HCT116 (cell line): ENCODE data around the gene DHH. TPM values are rescaled to one million over a fixed set of nuclear protein-coding genes. Genes with fewer than 3 reads are reported as not detected.

Source experiments
- ATAC-seq: fragments of 200-7000 bp; cut with Tn5 transposase; 2 replicates; pipeline ENCODE4 v1.9.1; 2020; ENCODE audit warnings: mild to moderate bottlenecking, moderate library complexity
- BruUV-seq: library from RNA; stranded (reverse); fragments of 400-500 nt; replicated peaks from 2 replicates; lab custom pipeline; 2021; lab: Mats Ljungman, UMichigan
- CTCF ChIA-PET: fragments of 300-600 bp; sonication (Branson Sonifier 250); formaldehyde crosslinking; loops from one replicate; lab custom pipeline; 2021; ENCODE audit warnings: antibody characterized with exemption; lab: Charles Lee
- POLR2A ChIA-PET: fragments of 300-600, 350-600 bp; sonication (Branson Sonifier 250); formaldehyde crosslinking; loops from one replicate; lab custom pipeline; 2021; ENCODE audit warnings: antibody characterized with exemption; lab: Charles Lee
- RAD21 ChIA-PET, 2 experiments: fragments of 300-600 bp; sonication (Branson Sonifier 250); formaldehyde crosslinking; loops; one replicate each; lab custom pipeline; 2023; ENCODE audit warnings: low total read pairs in 2 of 2; ENCODE audit not compliant: uncharacterized antibody in 2 of 2, unreplicated experiment in 2 of 2, low non-redundant PET in 1 of 2; lab: Charles Lee
- DNase-seq: peaks from one replicate; pipeline ENCODE4 v3.0.0-alpha.2; 2010; ENCODE audit warnings: low read depth, low spot score
- H2AFZ ChIP-seq: fragments of 200-600 bp; shearing (Covaris generic), sonication (generic); 2 replicates; pipeline ENCODE4 v1.6.1; 2017; ENCODE audit warnings: low read depth, mixed run types, mixed read lengths, antibody characterized with exemption, low read length; ENCODE audit not compliant: poor library complexity, severe bottlenecking
- H3K27ac ChIP-seq: 2 replicates; pipeline ENCODE4 v1.5.1; 2012; ENCODE audit warnings: low read depth, low read length
- H3K27me3 ChIP-seq: fragments of 200-600 bp; sonication (generic); 2 replicates; pipeline ENCODE4 v1.6.1; 2016; ENCODE audit warnings: mixed run types, low read length, mixed read lengths; ENCODE audit not compliant: insufficient read depth
- H3K36me3 ChIP-seq, 2 experiments: fragments of 200-500 bp in 1 of 2; fragments of 200-600 bp in 1 of 2; sonication (Bioruptor generic) in 1 of 2; sonication (generic) in 1 of 2; 2 replicates each; pipeline versions ENCODE4 v1.5.1 to v1.6.1; 2014 to 2016; ENCODE audit warnings: low read length in 2 of 2, inconsistent platforms in 1 of 2, mixed read lengths in 1 of 2, mixed run types in 1 of 2; ENCODE audit not compliant: insufficient read depth in 2 of 2, control insufficient read depth in 1 of 2
- H3K4me1 ChIP-seq, 2 experiments: fragments of 200-600 bp in 1 of 2; sonication (generic) in 1 of 2; 2 replicates each; pipeline versions ENCODE4 v1.5.1 to v1.6.1; 2012 to 2017; ENCODE audit warnings: low read length in 2 of 2, inconsistent platforms in 1 of 2, mild to moderate bottlenecking in 1 of 2, mixed read lengths in 1 of 2, mixed run types in 1 of 2, moderate library complexity in 1 of 2; ENCODE audit not compliant: insufficient read depth in 2 of 2, control insufficient read depth in 1 of 2
- H3K4me2 ChIP-seq: fragments of 200-600 bp; sonication (generic); 2 replicates; pipeline ENCODE4 v1.6.1; 2017; ENCODE audit warnings: mixed run types, low read length, mixed read lengths
- H3K4me3 ChIP-seq, 2 experiments: fragments of 200-600 bp in 1 of 2; sonication (generic) in 1 of 2; replicated peaks in 1 of 2; 2 replicates each; pipeline ENCODE4 v1.5.1; 2011 to 2016; ENCODE audit warnings: low read length in 2 of 2, control low read depth in 1 of 2, low read depth in 1 of 2, mild to moderate bottlenecking in 1 of 2, mixed read lengths in 1 of 2, mixed run types in 1 of 2
- H3K79me2 ChIP-seq: fragments of 200-600 bp; sonication (generic); 2 replicates; pipeline ENCODE4 v1.6.1; 2017; ENCODE audit warnings: mild to moderate bottlenecking, mixed run types, low read length, moderate library complexity, mixed read lengths; ENCODE audit not compliant: insufficient read depth
- H3K9ac ChIP-seq: fragments of 200-600 bp; sonication (generic); 2 replicates; pipeline ENCODE4 v1.6.1; 2016; ENCODE audit warnings: low read length, mixed read lengths
- H3K9me2 ChIP-seq: fragments of 200-600 bp; sonication (generic), shearing (Covaris generic); 2 replicates; pipeline ENCODE4 v1.6.1; 2017; ENCODE audit warnings: mixed run types, mild to moderate bottlenecking, moderate library complexity; ENCODE audit not compliant: insufficient read depth
- H3K9me3 ChIP-seq, 2 experiments: fragments of 200-500 bp in 1 of 2; fragments of 200-600 bp in 1 of 2; sonication (Bioruptor generic) in 1 of 2; sonication (generic) in 1 of 2; 2 replicates each; pipeline ENCODE4 v1.6.1; 2014 to 2017; ENCODE audit warnings: low read length in 2 of 2, mixed read lengths in 2 of 2, inconsistent platforms in 1 of 2, low read depth in 1 of 2, mild to moderate bottlenecking in 1 of 2, mixed run types in 1 of 2, moderate library complexity in 1 of 2; ENCODE audit not compliant: control insufficient read depth in 1 of 2, insufficient read depth in 1 of 2
- H4K20me1 ChIP-seq: fragments of 200-600 bp; sonication (generic), shearing (Covaris generic); 2 replicates; pipeline ENCODE4 v1.6.1; 2017; ENCODE audit warnings: mixed run types, mild to moderate bottlenecking, moderate library complexity; ENCODE audit not compliant: insufficient read depth
- CBX3 ChIP-seq: IDR thresholded peaks from 2 replicates; pipeline ENCODE4 v1.6.1; 2012; ENCODE audit warnings: low read depth
- CEBPB ChIP-seq: IDR thresholded peaks from 2 replicates; pipeline ENCODE4 v1.6.1; 2012; ENCODE audit warnings: low read depth
- EGR1 ChIP-seq: IDR thresholded peaks from 2 replicates; pipeline ENCODE4 v1.6.1; 2012; ENCODE audit warnings: low read depth
- EZH2 ChIP-seq: fragments of 200-600 bp; sonication (generic); IDR thresholded peaks from 2 replicates; pipeline ENCODE4 v1.6.1; 2017; ENCODE audit warnings: antibody characterized with exemption, mixed run types
- EZH2phosphoT487 ChIP-seq: fragments of 200-600 bp; IDR thresholded peaks from 2 replicates; pipeline ENCODE4 v1.6.1; 2018; ENCODE audit warnings: antibody characterized with exemption, borderline replicate concordance
- JUND ChIP-seq: IDR thresholded peaks from 2 replicates; pipeline ENCODE4 v1.6.1; 2012
- POLR2A ChIP-seq: IDR thresholded peaks from 2 replicates; pipeline ENCODE4 v1.7.0; 2011; ENCODE audit warnings: borderline replicate concordance; ENCODE audit not compliant: insufficient read depth, insufficient read length; ENCODE audit errors: extremely low read depth
- POLR2AphosphoS5 ChIP-seq: IDR thresholded peaks from 2 replicates; pipeline ENCODE4 v1.6.1; 2011; ENCODE audit warnings: mild to moderate bottlenecking, low read depth, low read length, moderate library complexity
- RAD21 ChIP-seq: IDR thresholded peaks from 2 replicates; pipeline ENCODE4 v1.6.1; 2012; ENCODE audit warnings: low read depth, mild to moderate bottlenecking
- SIN3A ChIP-seq: IDR thresholded peaks from 2 replicates; pipeline ENCODE4 v1.6.1; 2012; ENCODE audit warnings: low read depth
- ZNF274 ChIP-seq: fragments of 200-500 bp; sonication (Bioruptor generic); IDR thresholded peaks from 2 replicates; pipeline ENCODE4 v1.6.1; 2014; ENCODE audit warnings: mild to moderate bottlenecking, low read depth, low read length, inconsistent platforms
- intact Hi-C: fragments of 100-400 bp; cut with micrococcal nuclease; formaldehyde crosslinking; loops from 2 replicates; pipeline ENCODE4 v1.10.0; 2022
- total RNA-seq: library from RNA; stranded (reverse); gene quantifications from one replicate; pipeline ENCODE4 v1.2.1, GENCODE V29; 2021; ENCODE audit not compliant: unreplicated experiment
- TF ChIP-seq, protein P1 (sequence below): IDR thresholded peaks from 2 replicates; pipeline ENCODE4 v1.6.1; 2011; ENCODE audit warnings: mild to moderate bottlenecking, low read length, moderate library complexity; ENCODE audit not compliant: insufficient replicate concordance; ENCODE audit errors: extremely low read depth
- TF ChIP-seq, protein P2 (sequence below): IDR thresholded peaks from 2 replicates; pipeline ENCODE4 v1.6.1; 2012
- TF ChIP-seq, protein P3 (sequence below), 3 experiments: fragments of 200-600 bp in 1 of 3; sonication (generic) in 1 of 3; IDR thresholded peaks in 2 of 3; conservative IDR thresholded peaks in 1 of 3; 2 replicates each; pipeline ENCODE4 v1.5.1; 2012 to 2017; ENCODE audit warnings: low read depth in 2 of 3, low read length in 2 of 3, antibody characterized with exemption in 1 of 3, borderline replicate concordance in 1 of 3, control low read depth in 1 of 3, mild to moderate bottlenecking in 1 of 3, mixed read lengths in 1 of 3, mixed run types in 1 of 3, moderate library complexity in 1 of 3; ENCODE audit not compliant: insufficient read depth in 1 of 3
- TF ChIP-seq, protein P4 (sequence below): IDR thresholded peaks from 2 replicates; pipeline ENCODE4 v1.6.1; 2012

Gene DHH
- total RNA-seq, 1 experiment from 2014 or later, result 0.22 TPM

DNA sequence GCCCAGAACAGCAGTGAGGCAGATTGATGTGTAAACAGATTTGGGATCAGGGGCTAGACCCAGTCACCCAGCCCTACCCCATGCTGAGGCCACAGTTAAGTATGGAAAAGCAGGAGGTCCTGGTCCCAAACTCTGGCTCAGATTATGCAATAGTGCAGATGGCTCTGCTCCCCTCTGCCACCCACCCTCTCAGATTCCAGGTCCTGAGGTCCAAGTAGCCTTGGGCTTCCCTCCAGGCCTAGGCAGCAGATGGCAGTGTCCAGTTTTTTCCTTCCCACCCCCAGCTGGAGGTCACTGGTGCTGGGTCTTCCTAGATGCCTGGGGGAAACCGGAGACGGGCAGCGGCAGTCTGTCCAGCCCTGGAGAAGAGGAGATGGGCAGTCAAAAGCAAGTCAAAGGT, 2.8 kb upstream of the DHH start (continued):
- TF ChIP-seq, protein P1, sequence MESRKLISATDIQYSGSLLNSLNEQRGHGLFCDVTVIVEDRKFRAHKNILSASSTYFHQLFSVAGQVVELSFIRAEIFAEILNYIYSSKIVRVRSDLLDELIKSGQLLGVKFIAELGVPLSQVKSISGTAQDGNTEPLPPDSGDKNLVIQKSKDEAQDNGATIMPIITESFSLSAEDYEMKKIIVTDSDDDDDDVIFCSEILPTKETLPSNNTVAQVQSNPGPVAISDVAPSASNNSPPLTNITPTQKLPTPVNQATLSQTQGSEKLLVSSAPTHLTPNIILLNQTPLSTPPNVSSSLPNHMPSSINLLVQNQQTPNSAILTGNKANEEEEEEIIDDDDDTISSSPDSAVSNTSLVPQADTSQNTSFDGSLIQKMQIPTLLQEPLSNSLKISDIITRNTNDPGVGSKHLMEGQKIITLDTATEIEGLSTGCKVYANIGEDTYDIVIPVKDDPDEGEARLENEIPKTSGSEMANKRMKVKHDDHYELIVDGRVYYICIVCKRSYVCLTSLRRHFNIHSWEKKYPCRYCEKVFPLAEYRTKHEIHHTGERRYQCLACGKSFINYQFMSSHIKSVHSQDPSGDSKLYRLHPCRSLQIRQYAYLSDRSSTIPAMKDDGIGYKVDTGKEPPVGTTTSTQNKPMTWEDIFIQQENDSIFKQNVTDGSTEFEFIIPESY, result no peak

DNA sequence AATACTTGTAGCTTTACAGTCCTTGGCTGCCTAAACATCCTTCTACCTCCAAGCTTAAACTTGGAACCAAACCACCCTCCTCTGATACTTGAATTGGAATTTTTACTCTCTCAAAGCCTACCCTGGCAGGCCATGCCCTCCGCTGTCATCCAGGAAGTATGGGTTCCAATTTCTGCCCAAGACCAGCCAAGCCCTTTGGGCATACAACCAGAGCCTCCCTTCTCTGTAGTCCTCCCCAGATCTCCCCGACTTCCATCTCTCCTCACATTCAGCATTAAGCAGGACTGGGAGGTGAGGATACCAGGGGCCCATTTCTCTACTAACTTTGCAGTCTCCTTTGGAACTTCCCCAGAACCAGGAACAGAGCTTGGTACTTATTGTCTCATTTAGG, 369 bp upstream of the DHH start:
- intact Hi-C loops, result no loop called here
- Histone ChIP-seq H3K4me1 (0 out of 4 replicates have a peak, but pooled peaks cover 0 to 2% of the 10 kb centered on the region in 2 experiments), H3K27ac (no peak overlapping the region), H3K27me3 (no peaks in the 10 kb centered on the region), H2AFZ (no peak overlapping the region), H3K4me2 (no peak overlapping the region), H3K79me2 (no peaks in the 10 kb centered on the region), H4K20me1 (no peaks in the 10 kb centered on the region), H3K36me3 (0 out of 4 replicates have a peak, but pooled peaks cover 3 to 7% of the 10 kb centered on the region in 2 experiments), H3K4me3 (no peak overlapping the region), H3K9me3 (no peaks in the 10 kb centered on the region), H3K9ac (no peak overlapping the region), H3K9me2 (no peaks in the 10 kb centered on the region)
- ChIA-PET POLR2A (no interaction called here), RAD21 (no interaction called here), CTCF (interaction anchor here (0.6 to 4.9 kb wide), 3 partner anchors 25 to 243 kb away, joined by 3 to 23 read pairs (median 3); partner anchors contain the start of genes DDX23 and RHEBL1)
- no TSS peak for BruUV-seq
- no peak for ATAC-seq
- DNase-seq, result no peak
- TF ChIP-seq POLR2AphosphoS5, result no peak

DNA sequence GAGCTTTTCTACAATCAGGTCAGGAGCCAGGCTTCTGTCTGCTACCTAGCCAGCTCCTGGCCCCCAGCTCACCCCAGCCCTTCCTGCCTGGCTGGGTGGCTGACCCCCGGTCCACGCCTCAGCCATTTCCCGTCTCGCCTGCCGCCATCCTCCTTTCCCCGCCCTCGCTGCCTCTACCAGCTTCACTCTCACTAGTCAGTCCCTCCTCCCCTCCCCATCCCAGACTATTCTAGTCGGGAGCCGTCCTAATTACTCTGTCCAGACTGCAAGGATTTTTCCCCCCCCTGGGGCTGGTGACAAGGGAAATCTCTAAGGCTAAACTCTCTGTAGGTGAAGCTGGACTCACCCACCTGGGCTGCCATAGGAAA, 825 bp downstream of the DHH start:
- H3K27ac ChIP-seq, result no peak overlapping the region
- no peak overlapping the region for H3K9ac ChIP-seq
- POLR2A ChIA-PET, result interaction anchor here (1.0 kb wide), 1 partner anchor 37 kb away, joined by 5 read pairs; the partner anchor contains the start of gene TUBA1B
- no peak overlapping the region for H2AFZ ChIP-seq
- no peaks in the 10 kb centered on the region for H3K9me3 ChIP-seq
- 0 out of 4 replicates have a peak, but pooled peaks cover 0 to 6% of the 10 kb centered on the region in 2 experiments for H3K36me3 ChIP-seq
- H3K27me3 ChIP-seq, result no peaks in the 10 kb centered on the region
- DNase-seq, result no peak
- BruUV-seq, result no TSS peak
- no peak overlapping the region for H3K4me3 ChIP-seq
- TF ChIP-seq SIN3A (no peak), JUND (no peak), EZH2 (no peak), CEBPB (no peak), EZH2phosphoT487 (no peak), EGR1 (no peak), ZNF274 (no peak), CBX3 (no peak), RAD21 (no peak), POLR2A (no peak), POLR2AphosphoS5 (no peak)
- TF ChIP-seq, protein P2, sequence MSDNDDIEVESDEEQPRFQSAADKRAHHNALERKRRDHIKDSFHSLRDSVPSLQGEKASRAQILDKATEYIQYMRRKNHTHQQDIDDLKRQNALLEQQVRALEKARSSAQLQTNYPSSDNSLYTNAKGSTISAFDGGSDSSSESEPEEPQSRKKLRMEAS, result no peak
- TF ChIP-seq, protein P3, sequence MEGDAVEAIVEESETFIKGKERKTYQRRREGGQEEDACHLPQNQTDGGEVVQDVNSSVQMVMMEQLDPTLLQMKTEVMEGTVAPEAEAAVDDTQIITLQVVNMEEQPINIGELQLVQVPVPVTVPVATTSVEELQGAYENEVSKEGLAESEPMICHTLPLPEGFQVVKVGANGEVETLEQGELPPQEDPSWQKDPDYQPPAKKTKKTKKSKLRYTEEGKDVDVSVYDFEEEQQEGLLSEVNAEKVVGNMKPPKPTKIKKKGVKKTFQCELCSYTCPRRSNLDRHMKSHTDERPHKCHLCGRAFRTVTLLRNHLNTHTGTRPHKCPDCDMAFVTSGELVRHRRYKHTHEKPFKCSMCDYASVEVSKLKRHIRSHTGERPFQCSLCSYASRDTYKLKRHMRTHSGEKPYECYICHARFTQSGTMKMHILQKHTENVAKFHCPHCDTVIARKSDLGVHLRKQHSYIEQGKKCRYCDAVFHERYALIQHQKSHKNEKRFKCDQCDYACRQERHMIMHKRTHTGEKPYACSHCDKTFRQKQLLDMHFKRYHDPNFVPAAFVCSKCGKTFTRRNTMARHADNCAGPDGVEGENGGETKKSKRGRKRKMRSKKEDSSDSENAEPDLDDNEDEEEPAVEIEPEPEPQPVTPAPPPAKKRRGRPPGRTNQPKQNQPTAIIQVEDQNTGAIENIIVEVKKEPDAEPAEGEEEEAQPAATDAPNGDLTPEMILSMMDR (IDR thresholded peaks at IDR 0.05 in 2 of 3, conservative IDR thresholded peaks at IDR 0.05 in 1 of 3; ENCODE audit: borderline replicate concordance in 1 of 3, insufficient read depth in 1 of 3, low read depth in 2 of 3, low read length in 2 of 3), result no peak
- TF ChIP-seq, protein P4, sequence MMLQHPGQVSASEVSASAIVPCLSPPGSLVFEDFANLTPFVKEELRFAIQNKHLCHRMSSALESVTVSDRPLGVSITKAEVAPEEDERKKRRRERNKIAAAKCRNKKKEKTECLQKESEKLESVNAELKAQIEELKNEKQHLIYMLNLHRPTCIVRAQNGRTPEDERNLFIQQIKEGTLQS, result no peak
- H3K79me2 ChIP-seq, result no peaks in the 10 kb centered on the region
- CTCF ChIA-PET, result interaction anchor here (0.9 to 4.9 kb wide), 2 partner anchors 24 to 30 kb away, joined by 3 to 23 read pairs; partner anchors contain the start of gene RHEBL1
- intact Hi-C loops, result no loop called here
- RAD21 ChIA-PET, result no interaction called here
- no peak overlapping the region for H3K4me2 ChIP-seq
- H4K20me1 ChIP-seq, result no peaks in the 10 kb centered on the region
- H3K4me1 ChIP-seq, result peaks cover 2% of the 10 kb centered on the region in 2 experiments; a peak in 2 of 4 replicates
- no peak for ATAC-seq
- H3K9me2 ChIP-seq, result no peaks in the 10 kb centered on the region
